HG03457 (cell line): Measurements from ENCODE around the gene MRC1.

Experiments used
- ATAC-seq: cut with Tn5 transposase; IDR thresholded peaks from one replicate; pipeline ENCODE4 v1.9.1; 2021; ENCODE audit warnings: moderate number of reproducible peaks; ENCODE audit not compliant: unreplicated experiment

MRC1 gene

DNA sequence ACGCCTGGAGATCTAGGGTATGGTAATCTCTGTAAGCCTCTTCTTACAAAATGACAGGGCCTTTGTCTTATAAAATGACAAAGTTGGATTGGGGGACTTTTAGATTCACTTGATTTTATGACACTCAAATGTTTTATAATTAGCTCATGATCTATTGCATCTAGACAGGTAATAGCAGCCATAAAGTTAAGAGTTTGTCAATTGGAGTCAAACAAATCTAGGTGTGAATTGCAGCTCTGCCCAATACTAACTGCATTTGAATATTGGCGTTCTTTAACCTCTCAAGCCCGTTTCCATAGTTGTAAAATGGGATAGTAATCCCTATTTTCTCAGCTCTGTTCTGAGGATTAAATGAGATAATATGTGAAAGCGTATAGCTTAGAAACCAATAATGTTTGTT lies 14.1 kb upstream of the MRC1 start:
- no peak for ATAC-seq

DNA sequence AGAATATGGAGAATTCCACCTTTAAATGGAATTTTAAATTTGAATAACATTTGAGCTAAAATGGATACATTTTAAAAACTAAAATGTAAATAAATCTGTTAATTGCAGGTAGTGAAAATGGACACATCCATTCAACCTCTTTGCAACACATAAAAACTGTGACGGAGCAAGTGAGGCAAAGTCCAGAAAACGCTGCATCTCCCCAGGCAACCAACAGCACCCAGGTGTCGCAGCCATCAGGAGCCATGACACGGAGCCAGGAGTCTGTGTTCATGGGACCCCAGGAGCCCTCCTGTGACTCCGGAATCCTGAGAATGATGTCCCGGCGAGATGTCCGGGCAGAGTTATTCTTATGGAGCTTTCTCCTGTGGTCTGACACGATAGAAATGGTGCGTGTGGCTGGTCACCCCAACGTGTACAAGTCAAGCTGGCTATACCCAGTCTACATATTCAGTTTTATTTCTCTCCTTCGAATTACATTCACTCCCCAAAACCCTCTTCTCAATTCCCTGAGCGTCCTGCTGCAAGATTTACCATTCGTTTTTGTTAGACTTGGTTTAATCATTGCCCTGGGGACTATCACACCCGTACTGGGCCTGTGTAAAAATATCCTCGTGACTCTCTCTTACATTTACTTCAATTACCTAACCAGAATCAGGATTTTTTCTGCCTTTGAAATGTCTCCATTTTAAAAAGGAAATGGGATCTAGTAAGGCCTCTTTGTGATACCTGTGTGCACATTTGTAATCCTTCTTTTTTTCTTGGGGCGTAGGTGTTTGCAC lies 13.1 kb upstream of the MRC1 start:
- no peak for ATAC-seq

DNA sequence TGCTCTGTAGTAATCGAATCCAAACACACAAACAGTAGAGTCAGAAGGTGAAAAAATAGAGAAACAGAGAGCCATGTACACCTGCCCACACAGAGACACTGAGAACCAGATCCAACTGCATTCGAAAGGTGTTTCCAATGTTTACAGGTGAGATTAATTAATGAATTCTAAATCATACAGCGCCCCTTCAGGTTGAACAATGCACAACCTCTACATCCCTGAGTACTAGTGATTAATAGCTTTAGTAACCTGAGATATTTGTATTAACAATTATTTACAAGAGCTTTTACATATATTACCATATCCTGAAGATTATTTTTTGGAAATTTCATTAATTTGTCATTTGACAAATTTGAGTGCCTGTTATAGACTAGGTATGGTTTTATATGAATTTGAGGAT lies 7.6 kb upstream of the MRC1 start:
- ATAC-seq: no peak

DNA sequence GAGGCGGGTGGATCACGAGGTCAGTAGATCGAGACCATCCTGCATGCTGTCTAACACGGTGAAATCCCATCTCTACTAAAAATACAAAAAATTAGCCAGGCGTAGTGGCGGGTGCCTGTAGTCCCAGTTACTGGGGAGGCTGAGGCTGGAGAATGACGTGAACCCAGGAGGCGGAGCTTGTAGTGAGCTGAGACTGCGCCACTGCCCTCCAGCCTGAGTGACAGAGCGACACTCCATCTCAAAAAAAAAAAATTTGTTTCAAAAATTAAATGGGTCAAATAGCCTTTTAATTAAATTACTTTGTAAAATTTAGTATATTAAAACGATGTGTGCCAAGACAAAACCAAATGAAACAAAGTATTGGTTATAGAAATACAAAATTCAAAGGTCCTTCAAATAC lies 6.8 kb upstream of the MRC1 start:
- ATAC-seq: no peak

DNA sequence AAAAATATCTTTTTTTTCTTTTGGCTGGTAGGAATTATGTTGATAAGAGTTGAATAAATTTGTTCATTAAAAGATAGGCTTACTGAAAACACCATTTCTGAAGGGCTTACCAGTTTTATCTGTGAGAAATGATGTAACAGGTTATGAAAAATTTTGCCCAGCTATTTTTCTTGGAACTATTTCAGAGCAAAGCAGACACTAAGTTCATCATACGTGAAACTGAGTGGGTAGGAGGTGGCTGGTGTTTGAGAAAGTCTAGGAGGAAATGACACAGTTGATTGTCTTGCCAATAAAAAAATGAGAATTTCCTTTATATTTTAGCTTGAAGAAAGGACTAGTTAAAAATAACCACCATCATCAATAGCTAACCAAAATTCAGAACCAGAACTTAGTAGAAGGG lies 6.2 kb upstream of the MRC1 start:
- ATAC-seq: no peak

DNA sequence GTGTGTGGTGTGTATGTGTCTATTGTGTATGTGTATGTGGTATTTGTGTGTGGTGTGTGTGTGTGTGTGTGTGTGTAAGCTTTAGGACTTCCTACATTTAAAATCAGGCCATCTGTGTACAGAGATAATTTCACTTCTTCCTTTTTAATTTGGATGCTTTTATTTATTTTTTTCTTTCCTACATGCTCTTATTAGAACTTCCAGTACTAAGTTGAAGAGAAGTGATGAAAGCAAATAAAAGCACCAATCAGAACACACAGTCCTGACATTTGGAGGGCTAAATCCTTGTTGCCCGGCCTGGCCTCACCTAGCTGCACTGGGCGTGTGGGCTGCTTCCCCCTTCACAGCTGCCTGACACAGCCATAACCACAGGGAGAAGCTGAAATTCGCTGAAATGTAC lies 3.8 kb upstream of the MRC1 start:
- no peak for ATAC-seq

DNA sequence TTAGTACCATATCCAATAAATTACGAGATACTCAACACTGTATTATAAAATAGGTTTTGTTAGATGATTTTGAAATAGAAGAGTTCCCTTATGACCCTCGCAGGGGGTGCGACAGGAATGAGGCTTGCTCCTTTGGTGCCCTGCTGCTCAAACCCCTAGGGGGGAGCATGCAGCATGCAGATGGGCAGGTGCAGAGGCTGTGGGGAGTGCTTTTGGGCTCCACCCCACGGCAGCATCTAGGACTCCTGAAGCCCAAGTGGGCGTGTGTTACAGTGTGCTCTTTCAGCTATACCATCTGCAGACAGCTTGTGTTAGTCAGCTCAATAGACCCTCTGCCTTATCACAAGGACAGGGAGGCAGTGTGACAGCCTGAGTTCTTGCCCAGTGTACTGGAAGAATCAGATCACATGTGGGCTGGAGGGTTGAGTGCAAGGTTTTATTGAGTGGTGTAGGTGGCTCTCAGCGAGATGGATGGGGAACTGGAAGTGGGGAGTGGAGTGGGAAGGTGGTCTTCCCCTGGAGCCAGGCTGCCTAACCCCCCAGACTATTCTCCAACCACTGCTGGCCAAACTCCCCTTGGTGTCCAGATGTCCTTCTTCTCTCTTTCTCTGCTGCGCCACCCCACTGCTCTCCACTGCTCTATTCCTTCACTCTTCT lies 3.1 kb upstream of the MRC1 start:
- peak; percentile 85 for ATAC-seq

DNA sequence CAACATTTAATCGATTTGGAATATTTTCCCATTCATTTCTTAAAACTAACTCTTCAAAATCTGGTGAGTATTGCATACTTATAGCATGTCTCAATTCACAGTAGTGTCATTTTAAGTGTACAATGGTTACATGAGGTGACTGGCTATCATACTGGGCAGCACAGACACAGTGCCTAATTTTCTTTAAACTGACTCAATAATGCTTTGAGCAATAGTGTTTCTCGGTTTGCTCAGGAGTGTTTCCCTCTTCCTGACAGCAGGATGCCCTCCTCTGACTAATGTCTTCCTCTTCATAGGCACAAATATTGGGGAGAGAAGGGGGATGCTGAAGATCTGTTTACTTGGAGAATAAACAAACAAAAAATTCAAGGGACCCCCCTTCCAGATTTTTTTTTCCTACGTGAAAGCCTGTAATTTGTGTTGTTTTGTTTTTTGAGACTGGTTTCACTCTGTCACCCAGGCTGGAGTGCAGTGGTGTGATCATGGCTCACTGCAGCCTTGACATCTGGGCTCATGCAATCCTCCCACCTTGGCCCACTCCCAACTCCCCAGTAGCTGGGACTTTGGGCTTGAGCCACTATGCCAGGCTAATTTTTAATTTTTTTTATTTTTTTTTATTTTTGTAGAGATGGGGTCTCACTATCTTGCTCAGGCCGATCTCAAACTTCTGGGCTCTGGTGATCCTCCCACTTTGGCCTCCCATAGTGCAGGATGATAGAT lies 2.2 kb downstream of the MRC1 start:
- ATAC-seq: no peak

DNA sequence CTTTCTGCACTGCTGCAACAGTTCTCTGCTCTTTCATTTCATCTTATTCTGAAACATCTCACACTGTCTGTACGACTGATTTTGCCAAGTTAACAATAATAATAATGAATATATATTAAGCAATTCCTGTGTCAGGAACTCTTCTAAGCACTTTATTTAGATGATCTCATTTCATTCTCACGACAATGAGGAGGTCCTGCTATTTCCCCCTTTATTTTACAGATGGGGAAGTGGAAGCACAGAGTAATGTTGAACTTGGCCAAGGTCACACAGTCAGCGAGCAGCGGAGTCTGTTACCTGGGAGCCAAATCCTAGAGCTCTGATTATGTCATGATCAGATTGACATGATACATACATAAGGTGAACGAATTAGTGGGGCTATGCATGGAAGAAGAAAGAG lies 5.8 kb downstream of the MRC1 start:
- ATAC-seq: no peak

DNA sequence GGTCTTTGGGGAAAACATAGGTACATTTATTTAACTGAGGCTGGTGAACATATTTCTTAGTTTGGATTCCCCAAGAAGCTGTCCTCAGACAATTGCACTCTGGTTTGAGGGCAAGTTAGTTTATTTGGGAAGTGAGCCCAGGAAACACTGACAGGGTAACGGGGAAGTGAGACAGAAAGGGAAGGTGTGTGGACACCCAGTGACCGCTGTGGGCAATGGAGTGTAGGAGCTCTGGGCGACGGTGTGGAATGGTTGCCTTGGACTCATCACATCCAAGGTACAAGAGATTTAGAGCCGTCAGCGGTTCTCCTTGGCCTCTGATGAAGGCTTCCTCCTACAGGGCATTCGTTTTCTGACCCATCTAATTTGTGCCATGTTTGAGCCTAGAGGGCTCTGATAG lies 7.1 kb downstream of the MRC1 start:
- no peak for ATAC-seq

DNA sequence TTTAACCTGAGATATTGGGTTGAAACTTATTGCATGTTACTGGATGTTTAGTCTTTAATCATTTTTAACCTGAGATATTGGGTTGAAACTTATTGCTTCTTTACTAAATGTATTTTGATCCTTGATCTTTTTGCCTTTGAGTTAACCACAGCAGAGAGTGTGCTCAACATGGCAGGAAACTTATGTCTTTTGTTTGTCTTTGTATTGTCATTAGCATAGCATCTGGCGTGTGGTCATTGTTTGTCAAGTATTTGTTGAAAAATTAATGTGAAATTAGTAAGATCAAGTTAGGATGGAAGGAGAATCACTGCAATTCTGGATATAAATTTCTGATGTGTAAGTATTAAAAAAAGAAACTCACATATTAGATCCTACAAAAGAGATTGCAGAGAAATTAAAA lies 8.2 kb downstream of the MRC1 start:
- ATAC-seq: no peak

DNA sequence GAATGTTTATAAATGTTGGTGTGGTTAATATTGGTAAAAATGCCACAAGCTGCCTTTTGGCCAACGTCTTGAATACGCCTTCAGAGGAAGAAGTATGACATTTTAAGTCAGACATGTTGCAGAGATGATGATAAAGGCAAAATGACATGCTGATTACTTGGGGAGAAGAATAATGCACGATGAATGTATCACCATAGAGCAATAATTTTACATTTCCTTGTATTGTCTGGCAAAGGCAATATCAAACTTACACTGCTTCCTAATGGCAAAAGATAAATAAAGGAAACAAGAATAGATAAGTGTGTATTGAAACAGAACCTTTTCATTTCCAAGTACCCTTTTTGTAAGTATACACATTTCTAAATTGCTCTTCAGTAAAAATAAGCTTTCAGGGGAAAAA lies 8.6 kb downstream of the MRC1 start:
- ATAC-seq: no peak

DNA sequence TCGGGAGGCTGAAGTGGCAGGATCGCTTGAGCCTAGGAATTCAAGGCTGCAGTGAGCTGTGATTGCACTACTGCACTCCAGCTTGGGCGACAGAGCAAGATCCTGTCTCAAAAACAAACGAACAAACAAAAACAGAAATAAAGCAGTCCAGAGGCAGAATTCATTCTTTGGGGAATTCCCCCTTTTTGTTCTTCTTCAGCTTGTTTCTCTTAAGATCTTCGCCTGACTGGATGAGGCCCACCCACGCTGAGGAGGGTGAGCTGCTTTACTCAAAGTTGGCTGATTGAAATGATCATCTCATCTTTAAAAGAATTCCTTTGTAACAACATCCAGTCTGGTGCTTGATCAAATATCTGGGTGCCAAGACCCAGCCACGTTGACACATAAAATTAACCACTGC lies 10.7 kb downstream of the MRC1 start:
- no peak for ATAC-seq

DNA sequence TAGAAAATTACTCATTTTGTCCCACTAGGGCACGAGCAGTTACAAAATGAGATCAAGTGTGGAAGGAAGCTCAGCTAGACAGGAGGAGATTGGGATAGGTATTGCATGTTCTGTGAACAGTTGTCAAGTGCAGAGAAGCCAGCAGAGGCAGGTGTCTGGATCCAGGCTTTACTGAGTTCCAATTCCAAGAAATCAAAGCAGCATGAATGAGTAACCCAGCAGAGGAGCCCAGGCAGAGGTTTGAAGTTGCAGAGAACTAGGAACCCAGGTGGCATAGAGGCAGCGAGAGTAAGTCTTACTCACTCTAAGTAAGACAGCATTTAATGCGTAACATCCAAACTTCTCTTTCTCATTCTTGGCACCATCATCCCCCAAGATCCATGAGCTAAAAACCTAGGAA lies 11.8 kb downstream of the MRC1 start:
- no peak for ATAC-seq

DNA sequence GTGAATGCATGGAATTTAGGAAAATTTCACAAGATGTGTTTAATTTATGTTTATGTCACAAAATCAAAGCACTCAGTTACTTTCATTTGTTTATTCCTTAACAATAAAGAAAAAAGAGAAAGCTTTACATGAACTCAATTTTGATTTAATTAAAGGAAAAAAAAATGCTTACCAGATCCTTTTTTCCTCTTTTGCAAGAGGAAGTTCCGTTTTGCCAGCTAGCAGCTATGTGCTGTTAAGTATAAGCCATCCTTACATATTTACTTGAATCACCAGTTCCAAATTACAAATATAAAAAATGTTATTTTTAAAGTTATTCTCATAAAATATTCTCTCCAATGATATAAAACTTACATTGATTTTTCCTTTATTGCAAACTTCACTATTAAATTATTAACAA lies 12.7 kb downstream of the MRC1 start:
- no peak for ATAC-seq

DNA sequence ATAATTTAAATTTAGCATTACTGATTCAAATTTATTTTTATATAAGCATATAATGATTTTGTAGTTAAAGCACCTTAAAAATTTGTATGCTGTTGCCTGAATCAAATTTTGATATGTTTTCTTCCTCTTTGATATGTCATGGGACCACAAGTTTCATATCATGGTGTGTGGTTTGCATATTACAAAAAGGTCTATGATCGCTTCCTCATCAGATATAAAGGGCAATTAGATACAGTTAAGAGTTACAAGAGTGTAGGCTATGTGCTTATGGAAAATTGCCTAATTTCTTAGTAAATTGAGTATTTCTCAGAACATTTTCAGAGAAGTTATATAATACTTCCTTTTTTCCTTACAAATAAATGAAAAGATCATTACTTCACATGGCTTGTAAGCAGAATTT lies 22.2 kb downstream of the MRC1 start:
- ATAC-seq: no peak

DNA sequence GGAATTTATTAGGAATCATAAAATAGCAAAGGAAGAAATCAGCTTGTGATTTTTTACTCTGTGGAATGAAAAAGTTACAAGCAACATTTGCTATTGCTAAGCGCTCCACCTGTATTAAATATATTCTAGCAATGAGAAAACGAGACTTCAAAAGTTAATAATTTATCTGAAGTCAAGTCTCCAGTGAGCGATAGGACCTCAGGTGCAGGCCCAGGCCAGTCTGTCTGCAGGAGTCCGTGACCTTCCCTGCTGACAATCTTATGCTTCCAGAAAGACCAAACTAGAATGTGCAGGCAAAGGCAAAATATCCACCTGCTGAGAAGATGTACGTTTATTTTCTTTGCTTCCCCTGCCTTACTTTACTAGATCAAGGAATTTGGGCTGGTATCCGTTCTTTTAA lies 22.7 kb downstream of the MRC1 start:
- ATAC-seq: no peak

DNA sequence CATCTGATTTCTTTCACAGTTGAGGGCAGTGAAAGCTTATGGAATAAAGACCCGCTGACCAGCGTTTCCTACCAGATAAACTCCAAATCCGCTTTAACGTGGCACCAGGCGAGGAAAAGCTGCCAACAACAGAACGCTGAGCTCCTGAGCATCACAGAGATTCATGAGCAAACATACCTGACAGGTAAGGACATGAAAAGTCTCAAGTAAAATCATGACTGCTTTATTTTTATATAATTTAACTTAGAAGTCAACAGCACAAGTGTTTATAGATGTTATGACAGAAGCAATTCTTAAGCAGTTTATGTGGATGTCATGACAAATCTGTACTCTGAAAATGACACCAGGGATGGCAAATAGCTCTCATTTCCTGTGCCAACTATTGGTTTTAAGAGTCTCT lies 24.5 kb downstream of the MRC1 start:
- ATAC-seq: no peak

DNA sequence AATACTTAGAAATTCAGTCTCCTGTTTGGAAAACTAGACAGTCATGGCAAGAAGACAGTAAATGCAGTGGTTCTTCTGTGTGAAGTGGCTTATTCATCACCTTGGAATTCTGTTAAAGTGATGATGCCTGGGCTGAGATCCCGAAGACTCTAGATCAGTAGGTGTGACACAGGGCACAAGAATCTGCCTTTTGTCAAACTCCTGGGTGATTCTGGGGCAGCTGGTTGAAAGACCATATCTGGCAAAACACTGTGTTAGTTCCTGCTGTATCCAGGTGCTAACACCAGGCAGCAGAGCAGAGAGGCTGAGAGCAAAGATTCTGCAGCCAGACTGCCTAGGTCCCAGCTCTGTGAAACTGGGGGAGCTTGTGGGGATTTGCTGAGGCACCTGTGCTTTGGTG lies 26.5 kb downstream of the MRC1 start:
- ATAC-seq: no peak

DNA sequence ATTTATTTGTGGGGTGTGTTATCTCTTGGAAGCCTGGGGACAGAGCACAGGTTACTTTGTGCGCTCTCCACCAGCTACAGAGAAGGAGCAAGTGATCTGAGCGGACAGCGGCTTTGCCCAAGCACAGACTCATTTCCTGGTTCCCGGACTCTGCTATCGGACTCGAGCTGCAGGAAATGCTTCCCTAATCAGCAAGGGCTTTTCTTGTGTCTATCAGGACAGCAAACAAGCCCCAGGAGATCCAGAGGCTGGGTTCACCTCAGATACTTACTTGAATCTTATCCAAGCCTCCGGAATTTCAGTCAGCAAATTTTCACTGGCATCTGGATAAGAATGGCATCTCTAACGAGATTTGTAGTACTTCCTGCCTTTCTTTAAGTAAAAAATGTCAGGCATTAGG lies 27.8 kb downstream of the MRC1 start:
- no peak for ATAC-seq

DNA sequence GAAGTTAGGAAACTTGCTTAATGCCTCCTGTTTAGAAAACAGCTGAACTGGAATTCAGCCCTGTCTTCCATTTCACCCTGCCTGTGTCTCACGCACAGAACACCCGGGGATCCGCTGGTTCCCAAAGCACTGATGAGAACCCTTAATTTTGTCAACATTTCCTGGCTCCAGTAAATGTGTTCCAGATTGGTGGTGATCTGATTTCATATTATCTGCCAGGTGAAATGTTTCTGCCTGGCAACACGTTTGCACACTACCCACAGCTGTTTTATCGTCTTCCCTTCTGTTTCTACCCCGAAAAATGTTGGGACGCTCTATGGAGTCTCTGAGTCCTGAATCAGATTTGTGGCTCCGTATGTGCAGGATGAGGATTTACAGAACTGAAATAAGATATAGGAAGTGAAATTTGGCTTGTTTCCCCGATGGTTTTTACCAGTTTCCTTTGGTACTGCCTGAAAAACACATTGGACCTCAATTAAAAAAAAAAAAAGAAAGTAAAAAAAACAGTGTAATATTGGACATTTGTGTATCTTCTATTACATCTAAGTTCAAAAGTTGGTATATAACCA lies 29.0 kb downstream of the MRC1 start:
- ATAC-seq: no peak

DNA sequence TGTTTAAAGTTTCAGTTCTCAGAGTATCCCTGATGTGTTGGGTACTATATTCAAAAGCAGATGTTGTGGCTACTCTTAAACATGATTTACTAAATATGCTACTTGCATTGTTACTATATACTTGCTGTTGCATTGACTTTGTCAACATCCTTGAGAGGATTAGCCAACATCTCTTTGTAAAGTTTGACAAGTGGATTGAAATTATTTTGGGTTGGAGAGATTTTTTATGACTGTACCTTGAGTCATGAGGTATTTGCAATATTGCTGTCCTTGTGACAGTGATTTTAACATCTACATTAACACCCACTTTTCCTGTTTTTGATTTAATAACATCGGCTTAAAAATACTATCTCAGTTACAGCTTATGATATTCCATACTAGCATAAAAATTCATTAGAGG lies 31.9 kb downstream of the MRC1 start:
- ATAC-seq: no peak
